ENCODE data around the gene MBOAT1.

MBOAT1 gene

DNA sequence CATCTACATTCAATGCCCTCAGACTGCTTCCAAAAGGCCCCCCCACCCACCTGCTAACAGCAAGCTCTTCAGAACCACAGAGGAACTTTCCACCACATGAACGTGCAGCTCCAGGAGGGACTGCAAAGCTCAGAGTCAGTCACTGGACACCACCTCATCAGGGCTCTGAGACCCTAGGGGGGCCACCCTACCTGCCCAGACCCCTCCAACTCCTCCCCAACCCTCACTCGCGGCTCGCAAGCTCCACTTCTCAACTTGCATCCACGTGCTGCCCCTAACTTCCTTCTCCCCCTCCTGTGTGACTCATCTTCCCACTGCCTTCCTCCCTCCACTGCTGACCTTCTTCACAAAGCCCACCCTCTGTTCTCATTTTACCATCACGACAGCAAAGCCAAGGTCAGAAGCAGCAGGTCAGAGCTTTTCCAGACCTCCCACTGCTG, 6.5 kb downstream of the MBOAT1 start:
- TF ChIP-seq, protein P1, sequence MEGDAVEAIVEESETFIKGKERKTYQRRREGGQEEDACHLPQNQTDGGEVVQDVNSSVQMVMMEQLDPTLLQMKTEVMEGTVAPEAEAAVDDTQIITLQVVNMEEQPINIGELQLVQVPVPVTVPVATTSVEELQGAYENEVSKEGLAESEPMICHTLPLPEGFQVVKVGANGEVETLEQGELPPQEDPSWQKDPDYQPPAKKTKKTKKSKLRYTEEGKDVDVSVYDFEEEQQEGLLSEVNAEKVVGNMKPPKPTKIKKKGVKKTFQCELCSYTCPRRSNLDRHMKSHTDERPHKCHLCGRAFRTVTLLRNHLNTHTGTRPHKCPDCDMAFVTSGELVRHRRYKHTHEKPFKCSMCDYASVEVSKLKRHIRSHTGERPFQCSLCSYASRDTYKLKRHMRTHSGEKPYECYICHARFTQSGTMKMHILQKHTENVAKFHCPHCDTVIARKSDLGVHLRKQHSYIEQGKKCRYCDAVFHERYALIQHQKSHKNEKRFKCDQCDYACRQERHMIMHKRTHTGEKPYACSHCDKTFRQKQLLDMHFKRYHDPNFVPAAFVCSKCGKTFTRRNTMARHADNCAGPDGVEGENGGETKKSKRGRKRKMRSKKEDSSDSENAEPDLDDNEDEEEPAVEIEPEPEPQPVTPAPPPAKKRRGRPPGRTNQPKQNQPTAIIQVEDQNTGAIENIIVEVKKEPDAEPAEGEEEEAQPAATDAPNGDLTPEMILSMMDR (IDR thresholded peaks at IDR 0.05; ENCODE audit: low read depth, low read length, missing control alignments): no peak
- no peak overlapping the region for H3K4me3 ChIP-seq (ENCODE audit: low read depth, low read length)
- no peak for DNase-seq (ENCODE audit: low read depth)
- in situ Hi-C loops (cut with HindIII; ENCODE audit: low sequenced_read_pairs): loop anchor here (5.0 kb wide), 1 partner anchor 63 kb away; no protein-coding TSS in a partner anchor

DNA sequence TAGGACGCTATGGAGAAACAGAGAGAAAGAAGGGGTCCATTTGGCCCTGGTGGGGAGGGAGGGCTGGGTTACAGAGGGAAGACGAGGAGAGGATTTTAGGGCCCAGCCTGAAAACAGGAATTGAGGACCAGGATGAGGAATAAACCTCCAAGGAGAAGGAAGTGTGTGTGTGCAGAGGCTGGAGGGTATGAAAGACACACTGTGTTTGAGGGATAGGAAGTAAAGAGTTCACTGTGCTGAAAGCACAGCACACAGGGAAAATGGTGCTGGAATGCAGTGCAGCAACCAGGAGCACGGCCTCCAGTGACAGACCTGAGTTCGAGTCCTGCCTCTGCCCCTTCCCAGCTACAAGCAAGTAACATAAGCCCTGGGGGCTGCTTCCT, 7.8 kb downstream of the MBOAT1 start:
- no peak overlapping the region for H3K4me3 ChIP-seq (ENCODE audit: low read depth, low read length)
- in situ Hi-C loops (cut with HindIII; ENCODE audit: low sequenced_read_pairs): no loop called here
- TF ChIP-seq, protein P1 (IDR thresholded peaks at IDR 0.05; ENCODE audit: low read depth, low read length, missing control alignments): no peak
- DNase-seq (ENCODE audit: low read depth): no peak

DNA sequence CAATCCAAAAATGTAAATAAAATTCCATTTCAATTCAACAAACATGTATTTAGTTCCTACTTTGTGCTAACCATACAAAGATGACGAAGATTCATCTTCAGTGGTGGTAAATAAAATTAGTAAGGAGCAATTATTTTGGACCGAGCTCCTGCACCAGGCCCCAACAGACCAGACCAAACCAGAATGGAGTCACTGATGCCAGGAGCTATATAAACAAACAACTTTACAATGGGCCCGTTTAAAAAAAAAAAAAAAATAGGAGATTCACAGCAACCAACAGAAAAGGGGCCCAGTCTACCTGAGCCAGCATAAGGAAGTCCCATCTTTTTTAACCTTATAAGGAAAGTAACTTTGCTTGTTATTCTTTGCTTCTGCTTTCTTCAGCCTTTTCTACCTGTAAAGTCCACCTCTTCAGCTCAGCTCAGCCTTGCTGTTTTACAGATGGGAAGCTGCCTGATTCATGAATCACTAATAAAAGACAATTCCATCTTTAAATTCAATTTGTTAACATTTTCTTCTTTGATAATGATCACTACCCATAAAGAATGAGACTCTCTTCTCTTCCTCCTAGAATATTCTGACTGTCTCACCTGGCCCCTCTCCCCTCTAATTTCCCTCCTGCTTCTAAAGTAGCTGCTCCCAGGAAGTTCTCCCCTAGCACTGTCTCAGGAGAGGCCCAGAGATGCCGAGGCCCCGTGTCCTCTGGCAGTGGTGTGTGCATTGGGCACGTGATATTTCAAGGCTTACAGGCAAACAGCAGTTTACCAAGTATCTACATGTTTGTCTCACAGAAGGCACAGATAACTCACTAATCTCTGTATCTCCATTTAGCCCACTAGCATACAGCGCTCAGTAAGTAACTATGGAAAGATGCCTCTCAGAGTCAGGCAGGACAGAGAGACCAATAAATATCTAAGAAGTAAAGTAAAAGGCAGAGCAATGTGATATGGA, 8.4 kb downstream of the MBOAT1 start:
- in situ Hi-C loops (cut with HindIII; ENCODE audit: low sequenced_read_pairs): no loop called here
- TF ChIP-seq, protein P1 (IDR thresholded peaks at IDR 0.05; ENCODE audit: low read depth, low read length, missing control alignments): no peak
- H3K4me3 ChIP-seq (ENCODE audit: low read depth, low read length): no peak overlapping the region
- DNase-seq (ENCODE audit: low read depth): no peak

DNA sequence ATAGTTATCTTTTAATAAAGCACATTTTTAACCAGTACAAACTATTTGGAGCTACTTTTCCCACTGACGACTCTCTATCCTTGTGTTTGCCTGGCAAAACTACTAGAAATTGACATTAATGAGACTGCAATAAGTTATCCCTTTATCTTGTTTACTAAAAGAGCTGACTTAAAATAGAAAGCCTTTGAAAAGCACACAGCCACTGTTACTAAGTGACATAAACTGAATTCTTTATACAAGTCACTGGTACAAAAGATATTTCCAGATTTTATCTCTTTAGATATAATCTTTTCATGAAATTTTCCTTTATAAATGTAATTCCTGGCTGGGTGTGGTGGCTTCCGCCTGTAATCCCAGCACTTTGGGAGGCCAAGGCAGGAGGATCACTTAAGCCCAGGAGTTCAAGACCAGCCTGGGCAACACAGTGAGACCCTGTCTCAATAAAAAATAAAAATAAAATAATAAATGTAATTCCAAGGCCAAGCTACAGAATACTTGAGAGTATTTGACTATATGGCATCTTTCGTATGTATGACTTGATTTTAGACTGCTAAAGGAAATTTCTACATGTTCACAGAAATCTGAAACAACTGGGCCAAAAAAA, 9.5 kb downstream of the MBOAT1 start:
- in situ Hi-C loops (cut with HindIII; ENCODE audit: low sequenced_read_pairs): no loop called here
- TF ChIP-seq, protein P1 (IDR thresholded peaks at IDR 0.05; ENCODE audit: low read depth, low read length, missing control alignments): no peak
- H3K4me3 ChIP-seq (ENCODE audit: low read depth, low read length): no peak overlapping the region
- DNase-seq (ENCODE audit: low read depth): no peak

GRCh38 chr6:20202324-20202658, 10.0 kb downstream of the MBOAT1 start:
- no peak overlapping the region for H3K4me3 ChIP-seq (ENCODE audit: low read depth, low read length)
- TF ChIP-seq, protein P1 (IDR thresholded peaks at IDR 0.05; ENCODE audit: low read depth, low read length, missing control alignments): no peak
- in situ Hi-C loops (cut with HindIII; ENCODE audit: low sequenced_read_pairs): no loop called here
- DNase-seq (ENCODE audit: low read depth): no peak

GRCh38 chr6:20200761-20201630, 11.3 kb downstream of the MBOAT1 start:
- in situ Hi-C loops (cut with HindIII; ENCODE audit: low sequenced_read_pairs): no loop called here
- no peak for DNase-seq (ENCODE audit: low read depth)
- TF ChIP-seq, protein P1 (IDR thresholded peaks at IDR 0.05; ENCODE audit: low read depth, low read length, missing control alignments): no peak
- H3K4me3 ChIP-seq (ENCODE audit: low read depth, low read length): no peak overlapping the region
